Sigmoid colon (tissue), 7 donors: ENCODE measurements around the gene MTA3. TPM values are rescaled to one million over a fixed set of nuclear protein-coding genes. Genes with fewer than 3 reads are reported as not detected.
"Not testable (repeated sequence)": the region's sequence is repeated elsewhere in the genome, so short reads cannot be mapped to it uniquely, and the experiment has no call there.

Experiments
- DNase-seq: peaks from one replicate; pipeline ENCODE4 v3.0.0-alpha.2; 2019
- H3K27ac ChIP-seq, 4 donors: fragments of 200-600 bp; sonication (generic); one replicate each; pipeline ENCODE4 v1.5.1; 2016 to 2019; ENCODE audit warnings: mild to moderate bottlenecking in 1 of 4
- H3K27me3 ChIP-seq, 3 donors: fragments of 200-600 bp; sonication (generic); one replicate each; pipeline ENCODE4 v1.5.1; 2019; ENCODE audit warnings: mild to moderate bottlenecking in 1 of 3
- H3K36me3 ChIP-seq, 4 donors: fragments of 200-600 bp; sonication (generic); one replicate each; pipeline ENCODE4 v1.5.1; 2016 to 2019
- H3K4me1 ChIP-seq, 4 donors: fragments of 200-600 bp; sonication (generic); one replicate each; pipeline ENCODE4 v1.5.1; 2017 to 2019
- H3K4me3 ChIP-seq, 4 donors: fragments of 200-600 bp; sonication (generic); one replicate each; pipeline ENCODE4 v1.5.1; 2017 to 2019; ENCODE audit warnings: mild to moderate bottlenecking in 2 of 4, moderate library complexity in 1 of 4
- H3K9me3 ChIP-seq, 4 donors: fragments of 200-600 bp in 3 of 4; sonication (generic) in 3 of 4; one replicate each; pipeline versions ENCODE4 v1.5.1 to v1.6.1; 2013 to 2019
- CTCF ChIP-seq, 4 experiments: fragments of 450-650 bp in 3 of 4; fragments of 200-600 bp in 1 of 4; IDR thresholded peaks; one replicate each; pipeline ENCODE4 v1.5.1; 2016 to 2019; ENCODE audit warnings: antibody characterized with exemption in 4 of 4, mild to moderate bottlenecking in 3 of 4, moderate library complexity in 2 of 4
- EP300 ChIP-seq, 4 donors: sonication (generic); formaldehyde crosslinking; IDR thresholded peaks; one replicate each; pipeline ENCODE4 v1.6.1; 2017; ENCODE audit warnings: antibody characterized with exemption in 4 of 4
- POLR2A ChIP-seq, 2 donors: fragments of 450-650 bp; IDR thresholded peaks; one replicate each; pipeline ENCODE4 v1.6.1; 2016; ENCODE audit warnings: antibody characterized with exemption in 2 of 2, mild to moderate bottlenecking in 2 of 2, moderate library complexity in 2 of 2
- POLR2AphosphoS5 ChIP-seq, 4 donors: sonication (generic); formaldehyde crosslinking; IDR thresholded peaks; one replicate each; pipeline ENCODE4 v1.6.1; 2017; ENCODE audit warnings: antibody characterized with exemption in 4 of 4
- WGBS, 2 donors: extraction: QIAGEN DNeasy Blood & Tissue Kit; methylation state at CpG; one replicate each; pipeline ENCODE4 v1.1.7; 2013; 5-methylcytosine and 5-hydroxymethylcytosine counted together
- intact Hi-C: fragments of 100-400 bp; cut with DNase I; formaldehyde crosslinking; loops from one replicate; pipeline ENCODE4 v1.15.1; 2023
- polyA plus RNA-seq, 3 donors: library from polyadenylated mRNA; stranded (reverse); fragments of 200-250 nt; gene quantifications; one replicate each; pipeline ENCODE4 v1.2.3, GENCODE V29; 2013
- total RNA-seq, 4 donors: library from RNA; depleted of rRNA; stranded (reverse); fragments of >200 nt; gene quantifications; one replicate each; pipeline ENCODE4 v1.1.0, GENCODE V29; 2016
- donor health status: healthy with polysubstance abuse.
- donor health status: Bipolar disorder and iron deficiency.
- donor health status: healthy.

Gene MTA3
- total and polyA plus RNA-seq, 7 donors: 24.5 to 53.2 (median 33.9) TPM

GRCh38 chr2:42554392-42554791 is 14.0 kb upstream of the MTA3 start:
- Histone ChIP-seq H3K9me3 (no peaks in the 10 kb centered on the region), H3K27ac (no peak overlapping the region), H3K27me3 (no peaks in the 10 kb centered on the region), H3K36me3 (no peaks in the 10 kb centered on the region), H3K4me3 (no peak overlapping the region), H3K4me1 (no peaks in the 10 kb centered on the region)
- TF ChIP-seq CTCF (IDR thresholded peaks at IDR 0.05) (no peak), POLR2A (IDR thresholded peaks at IDR 0.05) (no peak), EP300 (IDR thresholded peaks at IDR 0.05) (no peak), POLR2AphosphoS5 (IDR thresholded peaks at IDR 0.05) (no peak)
- intact Hi-C loops: no loop called here
- WGBS, 2 donors: 80 to 83% methylated on average over 1 of the region's 1 CpG
- DNase-seq: no peak

- WGBS, 2 donors: 75 to 85% methylated on average over 6 of the region's 6 CpGs
- TF ChIP-seq EP300 (IDR thresholded peaks at IDR 0.05) (no peak), POLR2A (IDR thresholded peaks at IDR 0.05) (no peak), CTCF (IDR thresholded peaks at IDR 0.05) (no peak), POLR2AphosphoS5 (IDR thresholded peaks at IDR 0.05) (no peak)
- Histone ChIP-seq H3K9me3 (no peaks in the 10 kb centered on the region), H3K4me3 (no peak overlapping the region), H3K27ac (no peak overlapping the region), H3K27me3 (no peaks in the 10 kb centered on the region), H3K4me1 (no peaks in the 10 kb centered on the region), H3K36me3 (no peaks in the 10 kb centered on the region)
- DNase-seq: no peak
- intact Hi-C loops: no loop called here
Measured at GRCh38 chr2:42556315-42556890, 12.0 kb upstream of the MTA3 start.

- no peaks in the 10 kb centered on the region for H3K36me3 ChIP-seq
- 63 to 74% methylated on average over 5 of the region's 5 CpGs for WGBS, 2 donors
- no peak for TF ChIP-seq POLR2AphosphoS5 (IDR thresholded peaks at IDR 0.05)
- TF ChIP-seq POLR2A (IDR thresholded peaks at IDR 0.05): no peak
- no peak for TF ChIP-seq EP300 (IDR thresholded peaks at IDR 0.05)
- TF ChIP-seq CTCF (IDR thresholded peaks at IDR 0.05): no peak
- H3K4me1 ChIP-seq: no peaks in the 10 kb centered on the region
- no peak overlapping the region for H3K27ac ChIP-seq
- intact Hi-C loops: no loop called here
- H3K9me3 ChIP-seq: no peaks in the 10 kb centered on the region
- no peaks in the 10 kb centered on the region for H3K27me3 ChIP-seq
- no peak overlapping the region for H3K4me3 ChIP-seq
- no peak for DNase-seq
Measured at GRCh38 chr2:42557306-42557705, 11.1 kb upstream of the MTA3 start.

- Histone ChIP-seq H3K9me3 (no peaks in the 10 kb centered on the region), H3K4me3 (no peak overlapping the region), H3K4me1 (no peaks in the 10 kb centered on the region), H3K27me3 (no peaks in the 10 kb centered on the region), H3K36me3 (no peaks in the 10 kb centered on the region), H3K27ac (no peak overlapping the region)
- DNase-seq: no peak
- 23 to 78% methylated on average over 3 of the region's 3 CpGs for WGBS, 2 donors
- intact Hi-C loops: no loop called here
- TF ChIP-seq POLR2A (IDR thresholded peaks at IDR 0.05) (no peak), POLR2AphosphoS5 (IDR thresholded peaks at IDR 0.05) (no peak), CTCF (IDR thresholded peaks at IDR 0.05) (no peak), EP300 (IDR thresholded peaks at IDR 0.05) (no peak)
Measured at GRCh38 chr2:42558827-42559226, 9.6 kb upstream of the MTA3 start.

DNA sequence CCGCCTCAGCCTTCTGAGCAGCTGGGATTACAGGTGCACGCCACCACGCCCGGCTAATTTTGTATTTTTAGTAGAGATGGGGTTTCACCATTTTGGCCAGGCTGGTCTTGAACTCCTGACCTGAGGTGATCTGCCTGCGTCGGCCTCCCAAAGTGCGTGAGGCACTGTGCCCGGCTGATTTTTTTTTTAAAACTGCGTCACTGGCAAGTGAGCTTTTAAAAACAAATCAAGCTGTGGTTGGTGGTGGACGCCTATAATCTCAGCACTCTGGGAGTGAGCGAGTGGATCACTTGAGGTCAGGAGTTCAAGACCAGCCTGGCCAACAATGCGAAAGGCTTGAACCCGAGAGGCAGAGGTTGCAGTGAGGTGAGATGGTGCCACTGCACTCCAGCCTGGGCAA is 8.3 kb upstream of the MTA3 start:
- DNase-seq, H3K4me1 ChIP-seq, H3K36me3 ChIP-seq, H3K4me3 ChIP-seq, H3K9me3 ChIP-seq, H3K27me3 ChIP-seq, H3K27ac ChIP-seq: not testable (repeated sequence)
- intact Hi-C loops: loop anchor here (10.0 kb wide), 2 partner anchors 195 to 235 kb away; partner anchors contain the start of genes COX7A2L and HAAO
- 87 to 96% methylated on average over 13 of the region's 13 CpGs for WGBS, 2 donors
